Testis (tissue), 3 donors: ENCODE results near the gene BRD9. TPM values are rescaled to one million over a fixed set of nuclear protein-coding genes. Genes with fewer than 3 reads are reported as not detected.
A peak's percentile ranks its signal among the peaks of the same experiment; 100 is the strongest.

Experiments
- DNase-seq: peaks from one replicate; pipeline ENCODE4 v3.0.0-alpha.2; 2019
- H3K27ac ChIP-seq, 2 donors: fragments of 200-600 bp; sonication (generic); one replicate each; pipeline ENCODE4 v1.5.1; 2019
- H3K27me3 ChIP-seq: fragments of 200-600 bp; sonication (generic); one replicate; pipeline ENCODE4 v1.5.1; 2019
- H3K36me3 ChIP-seq: fragments of 200-600 bp; sonication (generic); one replicate; pipeline ENCODE4 v1.5.1; 2017; ENCODE audit warnings: low read depth; ENCODE audit errors: missing control alignments
- H3K4me1 ChIP-seq: fragments of 200-600 bp; sonication (generic); one replicate; pipeline ENCODE4 v1.5.1; 2019
- H3K4me3 ChIP-seq, 2 donors: fragments of 200-600 bp; sonication (generic); one replicate each; pipeline ENCODE4 v1.5.1; 2017 to 2019
- H3K9me3 ChIP-seq: fragments of 200-600 bp; sonication (generic); one replicate; pipeline ENCODE4 v1.5.1; 2017
- POLR2A ChIP-seq: fragments of 450-650 bp; IDR thresholded peaks from one replicate; pipeline ENCODE4 v1.6.1; 2017; ENCODE audit warnings: antibody characterized with exemption, mild to moderate bottlenecking, moderate library complexity
- WGBS, 2 donors: methylation state at CpG; one replicate each; pipeline ENCODE4 v1.1.5; 2018; 5-methylcytosine and 5-hydroxymethylcytosine counted together
- intact Hi-C: fragments of 100-400 bp; cut with DNase I; formaldehyde crosslinking; loops from one replicate; pipeline ENCODE4 v1.15.1; 2023; ENCODE audit warnings: low total_unique reads
- polyA plus RNA-seq: library from polyadenylated mRNA; stranded (reverse); fragments of 350-450 nt; fragmentation: Illumina TruSeq; extraction: RNeasy Lipid Tissue Mini Kit (QIAGEN cat#74804); gene quantifications from one replicate; pipeline ENCODE4 v1.2.3, GENCODE V29; 2014; ENCODE audit warnings: low read depth, low replicate concordance; ENCODE audit not compliant: insufficient read depth
- total RNA-seq, 2 donors: library from RNA; depleted of rRNA; stranded (reverse); fragments of >200 nt; gene quantifications; one replicate each; pipeline ENCODE4 v1.2.3, GENCODE V29; 2016
- TF ChIP-seq, protein P1 (sequence below), 3 experiments: fragments of 450-650 bp in 2 of 3; fragments of 200-600 bp in 1 of 3; sonication (generic) in 1 of 3; IDR thresholded peaks; one replicate each; pipeline ENCODE4 v1.5.1; 2016 to 2019; ENCODE audit warnings: antibody characterized with exemption in 3 of 3, mild to moderate bottlenecking in 2 of 3, moderate library complexity in 1 of 3

BRD9 gene
- total and polyA plus RNA-seq, 3 donors from 2014 or later, result 51.5 to 101 (median 68.6) TPM

DNA sequence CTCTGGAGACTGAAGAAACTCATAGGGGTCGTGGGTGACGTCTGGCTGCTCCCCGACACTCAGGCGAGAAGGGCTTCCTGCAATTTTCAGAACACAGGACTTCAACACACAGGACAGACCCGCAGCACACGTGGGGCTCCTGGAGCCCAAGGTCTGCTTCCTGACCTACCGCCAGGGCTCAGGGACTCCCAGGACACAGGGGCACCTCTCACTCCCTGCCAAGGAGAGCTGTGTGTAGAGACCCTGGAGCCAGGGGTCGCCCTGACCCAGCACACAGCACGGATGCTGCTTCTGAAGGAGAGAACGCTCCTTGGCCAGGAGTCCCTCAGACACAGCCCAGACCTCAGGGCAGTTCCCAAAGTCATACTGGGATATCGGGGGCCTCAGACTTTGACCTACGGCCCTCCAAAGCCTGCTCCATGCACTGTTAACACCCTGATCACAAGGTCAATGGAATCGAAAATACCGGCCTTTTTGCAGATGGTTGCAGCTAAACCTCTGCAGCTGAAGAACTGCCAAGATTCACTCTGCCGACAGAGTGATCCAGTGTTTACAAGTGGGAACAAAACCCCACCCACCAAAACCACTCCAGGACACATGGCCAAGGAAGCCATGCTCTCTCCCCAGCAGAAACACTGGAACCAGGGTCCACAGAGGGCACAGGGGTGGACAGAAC, 28.0 kb downstream of the BRD9 start:
- TF ChIP-seq POLR2A, result no peak
- TF ChIP-seq, protein P1, sequence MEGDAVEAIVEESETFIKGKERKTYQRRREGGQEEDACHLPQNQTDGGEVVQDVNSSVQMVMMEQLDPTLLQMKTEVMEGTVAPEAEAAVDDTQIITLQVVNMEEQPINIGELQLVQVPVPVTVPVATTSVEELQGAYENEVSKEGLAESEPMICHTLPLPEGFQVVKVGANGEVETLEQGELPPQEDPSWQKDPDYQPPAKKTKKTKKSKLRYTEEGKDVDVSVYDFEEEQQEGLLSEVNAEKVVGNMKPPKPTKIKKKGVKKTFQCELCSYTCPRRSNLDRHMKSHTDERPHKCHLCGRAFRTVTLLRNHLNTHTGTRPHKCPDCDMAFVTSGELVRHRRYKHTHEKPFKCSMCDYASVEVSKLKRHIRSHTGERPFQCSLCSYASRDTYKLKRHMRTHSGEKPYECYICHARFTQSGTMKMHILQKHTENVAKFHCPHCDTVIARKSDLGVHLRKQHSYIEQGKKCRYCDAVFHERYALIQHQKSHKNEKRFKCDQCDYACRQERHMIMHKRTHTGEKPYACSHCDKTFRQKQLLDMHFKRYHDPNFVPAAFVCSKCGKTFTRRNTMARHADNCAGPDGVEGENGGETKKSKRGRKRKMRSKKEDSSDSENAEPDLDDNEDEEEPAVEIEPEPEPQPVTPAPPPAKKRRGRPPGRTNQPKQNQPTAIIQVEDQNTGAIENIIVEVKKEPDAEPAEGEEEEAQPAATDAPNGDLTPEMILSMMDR (IDR thresholded peaks at IDR 0.05), result no peak
- H3K4me3 ChIP-seq, result no peak overlapping the region
- DNase-seq, result peak; percentile 55
- H3K4me1 ChIP-seq, result peaks cover 6% of the 10 kb centered on the region
- H3K9me3 ChIP-seq, result no peaks in the 10 kb centered on the region
- intact Hi-C loops, result no loop called here
- H3K36me3 ChIP-seq, result no peaks in the 10 kb centered on the region
- no peaks in the 10 kb centered on the region for H3K27me3 ChIP-seq
- no peak overlapping the region for H3K27ac ChIP-seq
- 56 to 62% methylated on average over 12 to 15 of the region's 15 CpGs for WGBS, 2 donors

DNA sequence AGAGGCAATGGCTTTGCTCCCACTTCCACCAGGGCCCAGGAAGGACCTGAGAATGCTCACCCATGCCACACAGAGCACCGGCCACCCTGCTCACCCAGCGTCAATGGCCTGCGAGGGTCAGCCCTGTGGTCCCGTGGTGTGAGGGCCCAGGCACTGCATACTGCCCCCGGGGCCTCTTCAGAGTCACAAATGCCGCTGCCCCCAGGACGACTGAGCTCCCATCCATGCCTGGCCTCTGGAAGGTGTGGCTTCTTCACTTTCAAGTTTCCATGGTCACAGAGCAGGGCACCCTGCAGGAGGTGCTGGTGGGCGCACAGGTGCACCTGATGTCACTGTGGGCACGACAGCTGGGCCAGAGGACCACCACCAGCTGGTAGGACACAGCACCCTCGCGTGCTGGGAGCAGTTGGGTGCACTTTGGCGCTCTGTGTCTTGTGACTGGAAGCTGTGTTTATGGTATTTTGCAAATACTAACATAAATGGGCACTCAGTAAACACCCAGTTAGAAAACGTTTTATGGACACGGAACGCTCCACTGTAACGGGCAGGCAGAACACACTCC, 29.3 kb downstream of the BRD9 start:
- H3K27me3 ChIP-seq, result no peaks in the 10 kb centered on the region
- no peak overlapping the region for H3K4me3 ChIP-seq
- WGBS, 2 donors, result 90 to 97% methylated on average over 8 to 16 of the region's 16 CpGs
- no peaks in the 10 kb centered on the region for H3K36me3 ChIP-seq
- intact Hi-C loops, result no loop called here
- H3K4me1 ChIP-seq, result peaks cover 6% of the 10 kb centered on the region
- H3K27ac ChIP-seq, result no peak overlapping the region
- TF ChIP-seq POLR2A, result no peak
- TF ChIP-seq, protein P1 (IDR thresholded peaks at IDR 0.05), result no peak
- no peaks in the 10 kb centered on the region for H3K9me3 ChIP-seq
- no peak for DNase-seq

DNA sequence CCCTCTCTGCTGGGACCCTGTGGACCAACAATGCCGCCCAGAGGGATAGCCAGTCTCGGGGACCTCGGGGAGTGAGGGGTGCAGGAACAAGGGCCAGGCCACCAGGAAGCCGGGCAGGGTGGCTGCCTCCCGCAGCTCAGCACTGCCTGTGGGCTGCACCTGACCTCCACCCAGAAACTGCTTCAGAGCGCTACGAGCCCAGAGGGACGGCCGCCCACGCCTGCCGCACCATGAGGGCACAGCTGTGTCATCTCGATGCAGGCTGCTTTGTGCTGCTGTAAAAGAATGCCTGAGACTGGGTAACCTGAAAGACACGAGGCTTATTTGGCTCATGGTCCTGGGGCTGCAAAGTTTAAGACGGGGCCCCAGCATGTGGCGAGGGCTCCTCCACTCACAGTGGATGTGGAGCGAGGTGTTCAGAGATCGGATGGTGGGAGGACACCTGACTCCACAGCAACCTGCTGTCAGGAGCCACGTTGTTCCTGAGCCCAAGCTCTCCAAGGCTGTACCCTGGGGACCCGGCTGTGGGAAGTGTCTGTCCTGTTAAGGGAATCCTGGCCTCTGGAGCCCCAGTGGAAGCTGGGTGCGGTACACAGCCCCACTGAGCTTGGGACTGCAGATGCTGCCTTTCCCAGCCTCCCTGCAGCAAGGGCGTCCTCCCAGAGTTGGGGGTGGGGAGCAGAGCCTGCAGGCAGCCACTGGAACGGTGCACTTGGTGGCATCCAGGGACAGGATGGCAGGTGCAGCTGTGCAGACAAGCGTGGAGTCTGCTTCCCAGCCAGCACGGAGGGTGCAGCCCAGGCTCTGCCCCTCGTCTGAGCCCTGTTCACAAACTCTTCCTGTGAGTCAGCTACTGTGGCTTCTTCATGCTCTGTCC, 30.0 kb downstream of the BRD9 start:
- DNase-seq, result no peak
- Histone ChIP-seq H3K4me1 (peaks cover 6% of the 10 kb centered on the region), H3K36me3 (no peaks in the 10 kb centered on the region), H3K27ac (no peak overlapping the region), H3K27me3 (no peaks in the 10 kb centered on the region), H3K9me3 (no peaks in the 10 kb centered on the region), H3K4me3 (no peak overlapping the region)
- intact Hi-C loops, result no loop called here
- TF ChIP-seq, protein P1 (IDR thresholded peaks at IDR 0.05), result no peak
- TF ChIP-seq POLR2A, result no peak
- WGBS, 2 donors, result 88 to 90% methylated on average over 13 to 25 of the region's 25 CpGs

DNA sequence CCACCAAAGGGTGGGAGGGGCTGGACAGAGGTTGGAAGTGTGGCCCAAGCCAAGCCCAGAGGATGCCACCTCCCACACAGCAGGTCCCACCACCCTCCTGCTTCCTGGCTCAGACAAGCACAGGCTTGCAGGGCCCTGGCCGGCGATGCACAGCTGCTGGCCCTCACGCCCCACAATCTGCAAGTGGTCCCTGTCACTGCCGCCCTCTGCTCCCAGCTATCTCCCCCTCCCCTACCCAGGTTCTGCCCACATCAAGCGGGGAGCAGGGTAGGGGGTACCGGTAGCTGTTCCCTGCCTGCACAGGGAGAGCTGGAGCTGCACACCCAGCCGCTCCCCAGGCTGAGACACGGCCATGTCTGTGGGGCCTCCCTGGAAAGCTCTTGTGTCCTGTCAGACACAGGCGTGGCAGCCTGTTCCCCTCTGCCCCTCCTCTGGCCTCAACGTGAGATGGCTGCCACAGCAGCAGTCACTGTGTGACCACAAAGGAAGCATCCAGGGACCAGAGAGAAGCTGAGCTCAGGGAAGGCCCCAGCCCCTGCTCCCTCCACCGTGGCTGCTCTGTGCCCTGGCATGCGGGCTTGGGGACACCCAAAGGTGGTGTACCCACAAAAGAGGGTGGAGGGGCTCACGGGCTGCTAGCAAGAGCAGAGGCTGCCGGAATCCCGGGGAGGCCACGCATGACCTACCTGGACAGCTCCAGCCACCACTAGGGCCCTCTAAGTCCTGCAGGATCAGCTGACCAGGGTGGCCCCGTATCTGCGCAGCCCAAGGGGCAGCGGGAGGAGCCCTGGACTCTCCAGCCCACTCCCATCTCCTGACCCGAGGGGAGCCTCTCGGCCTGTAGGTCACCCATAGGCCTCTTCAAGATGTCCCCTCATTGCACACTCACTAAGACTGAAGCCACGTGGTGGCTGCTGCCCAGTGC, 30.9 kb downstream of the BRD9 start:
- intact Hi-C loops, result no loop called here
- H3K27me3 ChIP-seq, result no peaks in the 10 kb centered on the region
- H3K4me1 ChIP-seq, result peaks cover 6% of the 10 kb centered on the region
- WGBS, 2 donors, result 80 to 91% methylated on average over 1 to 22 of the region's 22 CpGs
- no peak for TF ChIP-seq POLR2A
- TF ChIP-seq, protein P1 (IDR thresholded peaks at IDR 0.05), result no peak
- H3K36me3 ChIP-seq, result no peaks in the 10 kb centered on the region
- H3K4me3 ChIP-seq, result no peak overlapping the region
- no peak overlapping the region for H3K27ac ChIP-seq
- no peaks in the 10 kb centered on the region for H3K9me3 ChIP-seq
- no peak for DNase-seq
